ENCODE measurements around the gene SLC6A6.

DNA sequence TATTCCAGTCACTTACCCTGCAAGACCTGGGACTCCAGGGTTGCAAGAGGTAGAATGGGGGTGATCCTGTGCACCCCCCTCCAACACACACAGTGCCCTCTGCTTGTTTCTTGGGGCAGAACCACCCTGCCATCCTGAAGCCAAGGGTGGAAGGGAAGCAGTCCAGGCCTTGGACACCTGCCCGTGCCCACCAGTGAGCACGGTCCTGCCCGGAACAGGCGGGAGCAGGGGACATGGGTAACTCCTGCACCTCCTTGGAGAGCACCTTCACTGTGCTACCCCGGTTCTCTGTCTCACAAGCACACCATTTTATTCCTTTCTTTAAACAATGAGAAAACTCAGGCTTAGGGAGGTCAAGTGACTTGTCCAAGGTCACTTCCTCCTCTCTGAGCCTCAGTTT, 57.0 kb downstream of the SLC6A6 start:
- TF ChIP-seq, protein P1, sequence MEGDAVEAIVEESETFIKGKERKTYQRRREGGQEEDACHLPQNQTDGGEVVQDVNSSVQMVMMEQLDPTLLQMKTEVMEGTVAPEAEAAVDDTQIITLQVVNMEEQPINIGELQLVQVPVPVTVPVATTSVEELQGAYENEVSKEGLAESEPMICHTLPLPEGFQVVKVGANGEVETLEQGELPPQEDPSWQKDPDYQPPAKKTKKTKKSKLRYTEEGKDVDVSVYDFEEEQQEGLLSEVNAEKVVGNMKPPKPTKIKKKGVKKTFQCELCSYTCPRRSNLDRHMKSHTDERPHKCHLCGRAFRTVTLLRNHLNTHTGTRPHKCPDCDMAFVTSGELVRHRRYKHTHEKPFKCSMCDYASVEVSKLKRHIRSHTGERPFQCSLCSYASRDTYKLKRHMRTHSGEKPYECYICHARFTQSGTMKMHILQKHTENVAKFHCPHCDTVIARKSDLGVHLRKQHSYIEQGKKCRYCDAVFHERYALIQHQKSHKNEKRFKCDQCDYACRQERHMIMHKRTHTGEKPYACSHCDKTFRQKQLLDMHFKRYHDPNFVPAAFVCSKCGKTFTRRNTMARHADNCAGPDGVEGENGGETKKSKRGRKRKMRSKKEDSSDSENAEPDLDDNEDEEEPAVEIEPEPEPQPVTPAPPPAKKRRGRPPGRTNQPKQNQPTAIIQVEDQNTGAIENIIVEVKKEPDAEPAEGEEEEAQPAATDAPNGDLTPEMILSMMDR (IDR thresholded peaks at IDR 0.05) = no peak
- no peak for TF ChIP-seq POLR2A (IDR thresholded peaks at IDR 0.05)

Measured in body of pancreas (tissue), 4 donors.